GM04503 (cell line): Measurements from ENCODE around the gene RAD50.
"Not testable (repeated sequence)": the region's sequence is repeated elsewhere in the genome, so short reads cannot be mapped to it uniquely, and the experiment has no call there.

Experiments used
- DNase-seq: peaks from one replicate; pipeline ENCODE4 v3.0.0-alpha.2; 2012; ENCODE audit warnings: low read depth

Gene RAD50

GRCh38 chr5:132633587-132633986 is 76.8 kb downstream of the RAD50 start:
- DNase-seq: not testable (repeated sequence)

DNA sequence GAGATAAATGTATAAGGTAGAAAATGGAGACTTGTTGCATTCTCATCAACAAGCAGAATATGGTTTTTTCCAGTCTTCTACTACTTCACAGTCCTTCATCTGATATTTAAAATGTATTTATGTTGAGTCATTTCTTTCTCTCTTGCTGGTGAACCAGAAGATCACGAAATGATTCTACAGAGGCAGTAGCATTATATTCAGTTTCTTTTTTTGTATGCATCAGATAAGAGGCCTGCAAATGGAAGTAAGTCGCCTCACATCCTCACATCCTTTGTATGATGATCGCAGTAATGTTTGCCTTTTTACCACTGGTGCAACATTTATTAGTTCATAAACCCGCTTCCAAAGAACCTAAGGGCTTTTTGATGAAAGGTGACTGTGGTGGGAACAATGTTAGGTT is 79.1 kb downstream of the RAD50 start:
- no peak for DNase-seq

GRCh38 chr5:132637241-132637640 is 80.5 kb downstream of the RAD50 start:
- no peak for DNase-seq

GRCh38 chr5:132639706-132640130 is 82.9 kb downstream of the RAD50 start:
- no peak for DNase-seq

DNA sequence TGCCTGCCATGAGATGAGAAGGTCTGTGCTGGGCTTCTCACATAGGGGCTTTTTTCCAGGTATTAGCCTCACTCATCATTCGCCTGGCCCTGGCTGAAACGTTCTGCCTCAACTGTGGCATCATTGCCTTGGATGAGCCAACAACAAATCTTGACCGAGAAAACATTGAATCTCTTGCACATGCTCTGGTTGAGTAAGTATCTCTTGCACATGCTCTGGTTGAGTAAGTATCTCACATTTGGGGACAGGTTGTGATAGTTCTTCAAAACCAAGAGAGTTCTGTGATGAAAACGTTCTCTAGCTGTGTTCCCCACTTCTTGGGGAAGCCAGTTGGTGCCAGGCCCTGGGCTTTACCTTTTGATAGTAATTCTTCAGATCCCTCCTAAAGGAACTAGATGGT is 83.8 kb downstream of the RAD50 start:
- no peak for DNase-seq

DNA sequence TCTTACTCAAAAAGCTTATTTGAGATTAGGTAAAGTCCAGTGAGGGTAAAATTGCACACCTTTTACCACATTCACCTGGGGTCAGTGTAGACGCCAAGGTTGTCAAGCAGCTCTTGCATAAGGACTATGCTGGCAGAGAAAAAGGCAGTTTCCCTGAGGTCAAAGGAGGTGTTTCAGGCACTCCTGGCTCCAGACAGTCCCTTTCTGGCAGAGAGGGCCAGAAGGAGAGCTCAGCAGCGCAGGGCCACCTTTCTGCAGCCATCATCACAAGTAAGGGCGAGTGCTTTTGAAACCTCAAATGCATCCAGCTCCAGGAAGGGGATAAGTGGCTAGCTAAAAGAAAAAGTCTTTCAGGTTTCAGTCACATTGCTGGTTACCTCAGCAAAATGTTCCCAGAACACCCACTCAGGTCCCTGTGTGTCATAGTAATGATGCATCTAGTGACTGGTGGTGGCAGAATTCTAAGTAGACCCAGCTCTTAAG is 84.5 kb downstream of the RAD50 start:
- DNase-seq: no peak

DNA sequence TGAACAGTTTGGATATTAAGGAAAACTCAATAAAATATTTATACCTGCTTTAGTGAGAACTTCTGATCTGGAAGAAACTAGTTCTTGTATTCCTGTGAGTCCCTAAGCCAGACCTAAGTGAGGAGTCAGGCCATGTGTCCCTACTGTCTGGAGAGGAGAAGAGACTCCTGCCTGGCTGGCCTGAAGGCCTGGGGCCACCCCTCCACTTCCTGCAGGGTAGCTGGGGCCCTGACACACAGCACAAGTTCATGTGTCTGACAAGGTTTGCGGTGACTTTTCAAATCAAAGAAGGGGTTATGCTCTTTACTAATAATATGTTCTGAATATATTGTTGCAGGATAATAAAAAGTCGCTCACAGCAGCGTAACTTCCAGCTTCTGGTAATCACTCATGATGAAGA is 85.1 kb downstream of the RAD50 start:
- no peak for DNase-seq

- no peak for DNase-seq
Measured at GRCh38 chr5:132644177-132644576, 87.4 kb downstream of the RAD50 start.

DNA sequence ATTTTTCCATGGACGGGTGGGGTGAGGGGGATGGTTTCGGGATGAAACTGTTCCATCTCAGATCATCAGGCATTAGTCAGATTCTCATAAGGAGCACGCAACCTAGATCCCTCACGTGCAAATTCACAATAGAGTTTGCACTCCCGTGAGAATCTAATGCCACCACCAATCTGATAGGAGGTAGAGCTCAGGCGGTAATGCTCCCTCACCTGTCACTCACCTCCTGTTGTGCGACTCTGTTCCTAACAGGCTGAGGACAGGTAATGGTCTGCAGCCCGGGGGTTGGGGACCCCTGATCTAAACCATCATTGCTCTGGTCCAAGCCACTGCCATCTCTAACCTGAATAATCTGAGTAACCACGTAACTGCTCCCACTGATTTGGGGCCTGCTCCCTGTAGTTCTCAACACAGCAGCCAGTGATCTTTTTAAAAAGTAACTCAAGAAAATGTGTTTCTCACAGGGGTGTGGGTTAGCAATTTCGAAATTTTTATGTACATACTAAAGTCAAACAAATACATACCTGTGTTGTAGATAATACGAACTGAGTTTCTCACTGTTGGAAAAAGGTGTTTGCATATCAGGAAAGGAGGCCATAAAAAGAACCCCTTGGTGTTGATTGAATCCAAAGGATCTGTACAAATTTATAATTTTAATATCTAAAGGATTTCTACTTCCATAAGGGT is 89.9 kb downstream of the RAD50 start:
- no peak for DNase-seq

DNA sequence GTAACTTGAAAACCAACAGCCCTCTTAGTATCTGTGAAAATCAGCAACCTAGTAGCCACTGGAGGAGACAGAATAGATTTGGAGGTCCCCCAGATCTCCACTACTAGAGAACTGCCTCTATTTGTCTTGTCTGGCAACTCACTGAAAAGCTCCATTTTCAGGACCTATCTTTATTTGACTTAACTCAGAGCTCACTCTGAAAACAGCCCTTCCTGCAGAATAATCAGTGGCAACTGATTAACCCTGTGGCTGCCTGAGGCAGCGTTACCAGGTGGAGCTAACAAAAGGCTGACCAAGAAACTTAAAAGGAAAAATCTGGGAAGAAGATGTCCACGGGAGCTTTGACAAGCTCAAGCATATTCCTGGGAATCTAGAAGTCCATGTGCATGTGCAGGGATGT is 90.7 kb downstream of the RAD50 start:
- no peak for DNase-seq

DNA sequence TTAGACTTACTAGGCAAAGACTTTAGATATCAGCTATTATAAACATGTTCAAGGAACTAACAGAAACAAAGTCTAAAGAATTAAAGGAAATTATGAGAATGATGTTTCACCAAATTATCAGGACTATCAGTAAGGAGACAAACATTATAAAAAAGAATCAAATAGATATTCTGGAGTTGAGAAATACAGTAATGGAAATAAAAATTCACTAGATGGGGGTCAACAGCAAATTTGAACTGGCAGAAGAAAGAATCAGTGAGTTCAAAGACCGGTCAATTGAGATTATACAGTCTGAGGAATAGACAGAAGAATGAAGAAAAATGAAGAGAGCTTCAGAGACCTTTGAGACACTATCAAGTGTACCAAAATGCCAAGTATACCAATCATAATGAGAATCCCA is 91.6 kb downstream of the RAD50 start:
- no peak for DNase-seq

DNA sequence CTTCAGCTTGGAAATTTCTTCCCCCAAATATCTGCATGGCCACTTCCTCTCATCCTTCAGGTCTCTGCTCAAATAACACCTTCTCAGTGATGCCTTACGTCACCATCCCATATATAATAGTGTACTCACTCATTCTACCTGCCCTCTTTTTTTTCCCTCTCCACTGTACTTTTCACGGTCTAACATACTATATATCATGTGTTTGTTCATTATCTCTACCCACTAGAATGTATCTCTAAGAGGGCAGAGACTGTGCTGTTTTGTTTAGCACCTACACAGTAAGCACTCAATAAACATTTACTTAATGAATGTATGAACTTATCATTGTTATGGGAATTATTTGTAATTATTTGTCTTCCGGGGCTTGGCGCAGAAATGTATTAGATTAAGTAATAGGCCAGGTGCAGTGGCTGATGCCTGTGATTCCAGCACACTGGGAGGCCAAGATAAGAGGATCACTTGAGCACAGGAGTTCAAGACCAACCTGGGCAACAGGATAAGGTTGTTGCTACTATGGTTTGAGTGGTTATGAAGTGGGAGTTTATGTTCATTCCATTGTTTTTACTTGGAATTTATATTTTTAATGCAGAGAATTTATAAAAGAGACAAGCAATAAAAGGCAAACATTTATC is 95.2 kb downstream of the RAD50 start:
- no peak for DNase-seq

GRCh38 chr5:132653716-132654115 is 96.9 kb downstream of the RAD50 start:
- no peak for DNase-seq

- DNase-seq: no peak
Measured at GRCh38 chr5:132655821-132656773, 99.3 kb downstream of the RAD50 start.

- DNase-seq: no peak
Measured at GRCh38 chr5:132656774-132657355, 100.1 kb downstream of the RAD50 start.

GRCh38 chr5:132657676-132658380 is 101.1 kb downstream of the RAD50 start, which contains the start of gene IL13:
TSS of gene IL13 (plus strand) at chr5:132658173. CDS start at chr5:132658187, 14 bp downstream.
- no peak for DNase-seq

GRCh38 chr5:132658381-132659302 is 101.9 kb downstream of the RAD50 start:
- DNase-seq: no peak

DNA sequence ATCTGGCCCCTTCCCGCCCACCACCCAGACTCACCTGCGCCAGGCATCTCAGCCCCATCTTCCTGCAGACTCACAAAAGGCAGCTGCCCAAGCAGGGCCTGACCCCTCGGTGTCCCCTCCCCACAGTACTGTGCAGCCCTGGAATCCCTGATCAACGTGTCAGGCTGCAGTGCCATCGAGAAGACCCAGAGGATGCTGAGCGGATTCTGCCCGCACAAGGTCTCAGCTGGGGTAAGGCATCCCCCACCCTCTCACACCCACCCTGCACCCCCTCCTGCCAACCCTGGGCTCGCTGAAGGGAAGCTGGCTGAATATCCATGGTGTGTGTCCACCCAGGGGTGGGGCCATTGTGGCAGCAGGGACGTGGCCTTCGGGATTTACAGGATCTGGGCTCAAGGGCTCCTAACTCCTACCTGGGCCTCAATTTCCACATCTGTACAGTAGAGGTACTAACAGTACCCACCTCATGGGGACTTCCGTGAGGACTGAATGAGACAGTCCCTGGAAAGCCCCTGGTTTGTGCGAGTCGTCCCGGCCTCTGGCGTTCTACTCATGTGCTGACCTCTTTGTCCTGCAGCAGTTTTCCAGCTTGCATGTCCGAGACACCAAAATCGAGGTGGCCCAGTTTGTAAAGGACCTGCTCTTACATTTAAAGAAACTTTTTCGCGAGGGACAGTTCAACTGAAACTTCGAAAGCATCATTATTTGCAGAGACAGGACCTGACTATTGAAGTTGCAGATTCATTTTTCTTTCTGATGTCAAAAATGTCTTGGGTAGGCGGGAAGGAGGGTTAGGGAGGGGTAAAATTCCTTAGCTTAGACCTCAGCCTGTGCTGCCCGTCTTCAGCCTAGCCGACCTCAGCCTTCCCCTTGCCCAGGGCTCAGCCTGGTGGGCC is 103.1 kb downstream of the RAD50 start:
- no peak for DNase-seq
